ENCODE measurements around the gene CTCFL.

CTCFL gene

GRCh38 chr20:57465486-57465885, 59.5 kb downstream of the CTCFL start:
- no peak for DNase-seq (ENCODE audit: low spot score)

DNA sequence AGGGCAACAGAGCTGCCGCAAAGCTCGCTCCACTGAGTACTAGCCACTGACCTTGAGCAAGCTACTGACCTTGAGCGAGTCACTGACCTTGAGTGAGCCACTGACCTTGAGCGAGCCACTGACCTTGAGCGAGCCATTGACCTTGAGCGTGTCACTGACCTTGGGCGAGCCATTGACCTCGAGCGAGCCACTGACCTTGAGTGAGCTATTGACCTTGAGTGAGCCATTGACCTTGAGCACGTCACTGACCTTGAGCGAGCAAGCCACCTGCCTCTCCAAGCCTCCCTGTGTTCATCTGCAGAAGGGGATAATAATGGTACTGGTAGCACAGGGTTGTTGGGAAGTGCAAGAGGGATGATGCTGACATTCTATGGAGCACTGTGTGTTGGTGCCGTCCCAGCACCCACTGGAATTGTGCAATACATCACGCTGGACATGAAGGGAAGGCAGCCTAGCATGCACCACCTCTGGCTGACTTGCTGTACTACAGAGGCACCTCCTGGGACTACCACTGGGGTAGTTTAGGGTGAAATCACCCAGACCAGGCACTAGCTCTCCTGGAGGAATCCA, 60.2 kb downstream of the CTCFL start:
- peak; percentile 33 for DNase-seq (ENCODE audit: low spot score)

- DNase-seq (ENCODE audit: low spot score) = no peak
Observed at GRCh38 chr20:57462781-57463180, 62.2 kb downstream of the CTCFL start.

DNA sequence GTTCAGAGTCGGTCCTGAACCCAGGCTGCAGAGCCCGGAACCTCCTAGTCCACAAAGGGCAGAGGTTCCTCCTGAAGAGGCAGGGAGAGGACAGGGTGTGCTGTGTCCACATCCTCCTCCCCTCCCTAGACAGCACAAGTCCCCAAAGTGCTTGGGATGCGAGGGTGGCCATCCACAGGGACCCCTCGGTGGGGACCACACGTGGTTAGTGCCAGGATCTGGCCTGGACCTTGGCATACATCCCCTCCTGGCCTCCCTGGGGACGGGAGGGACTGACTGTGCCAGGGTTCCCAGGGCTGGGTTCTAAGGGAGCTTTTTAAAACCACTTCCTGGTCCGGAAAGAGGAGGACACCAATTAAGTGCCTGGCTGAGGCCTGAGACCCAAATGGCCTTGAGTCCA, 63.2 kb downstream of the CTCFL start:
- DNase-seq (ENCODE audit: low spot score) = no peak

- no peak for DNase-seq (ENCODE audit: low spot score)
Observed at GRCh38 chr20:57460781-57461465, 64.0 kb downstream of the CTCFL start.

- no peak for DNase-seq (ENCODE audit: low spot score)
Observed at GRCh38 chr20:57459897-57460296, 65.0 kb downstream of the CTCFL start.

GRCh38 chr20:57459278-57459677, 65.7 kb downstream of the CTCFL start:
- no peak for DNase-seq (ENCODE audit: low spot score)

GRCh38 chr20:57458400-57459160, 66.4 kb downstream of the CTCFL start:
- DNase-seq (ENCODE audit: low spot score) = no peak

- no peak for DNase-seq (ENCODE audit: low spot score)
Observed at GRCh38 chr20:57457243-57458095, 67.5 kb downstream of the CTCFL start.

DNA sequence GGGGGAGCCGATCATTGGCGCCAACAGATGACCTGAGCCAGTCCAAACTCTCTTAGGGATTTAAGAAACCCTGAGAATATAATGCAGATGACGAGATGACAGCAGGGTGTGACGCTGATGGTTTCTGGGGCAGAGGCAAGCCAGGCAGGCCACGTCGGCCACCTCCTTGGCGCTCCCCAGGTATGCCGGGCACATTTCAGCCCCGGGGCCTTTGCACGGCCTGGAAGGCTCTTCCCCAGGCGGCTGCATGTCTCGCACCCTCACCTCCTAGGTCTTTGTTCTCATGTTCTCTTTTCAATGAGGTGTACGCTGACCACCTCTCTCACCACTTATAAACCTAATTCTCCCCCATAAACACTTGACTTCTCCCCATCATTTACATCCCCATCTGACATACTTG, 68.8 kb downstream of the CTCFL start:
- no peak for DNase-seq (ENCODE audit: low spot score)

DNA sequence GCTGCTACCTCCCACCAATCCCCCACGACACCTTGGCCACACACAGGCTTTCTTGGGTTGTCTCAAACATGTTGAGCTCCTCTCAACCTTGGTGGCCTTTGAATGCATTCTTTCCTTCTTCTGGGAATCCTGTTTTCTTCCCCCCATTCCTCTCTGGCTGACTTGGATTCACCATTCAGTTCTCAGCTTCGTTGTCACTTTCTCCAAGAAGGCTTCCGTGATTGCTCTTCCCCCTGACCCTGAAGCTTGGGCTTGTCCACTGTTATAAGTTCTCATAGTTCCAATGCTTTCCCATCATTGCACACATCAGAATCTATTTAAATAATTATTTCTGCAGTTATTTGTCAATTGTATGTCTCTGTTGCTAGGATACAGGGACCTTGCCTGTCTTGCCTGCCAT, 69.6 kb downstream of the CTCFL start:
- no peak for DNase-seq (ENCODE audit: low spot score)

- DNase-seq (ENCODE audit: low spot score) = peak; percentile 40
Observed at GRCh38 chr20:57451795-57452661, 72.9 kb downstream of the CTCFL start.

DNA sequence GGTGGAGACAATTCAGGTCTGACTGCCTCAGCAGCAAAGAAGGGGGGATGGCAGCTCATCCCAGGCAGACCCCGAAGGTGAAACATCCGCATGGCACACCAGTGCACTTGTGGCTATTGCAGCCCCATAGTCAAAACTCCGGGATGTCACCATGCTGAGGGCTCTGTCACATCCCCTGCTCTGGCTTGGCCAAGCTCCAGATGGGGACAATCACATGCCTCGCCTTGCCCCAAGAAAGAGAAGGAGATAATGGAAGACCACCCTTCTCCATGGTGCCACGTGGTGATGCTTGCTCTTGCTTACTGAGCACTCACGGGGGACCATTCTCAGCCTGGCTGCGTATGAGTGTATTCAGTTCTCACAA, 73.5 kb downstream of the CTCFL start:
- no peak for DNase-seq (ENCODE audit: low spot score)

GRCh38 chr20:57450931-57451330, 74.0 kb downstream of the CTCFL start:
- DNase-seq (ENCODE audit: low spot score) = peak; percentile 30

DNA sequence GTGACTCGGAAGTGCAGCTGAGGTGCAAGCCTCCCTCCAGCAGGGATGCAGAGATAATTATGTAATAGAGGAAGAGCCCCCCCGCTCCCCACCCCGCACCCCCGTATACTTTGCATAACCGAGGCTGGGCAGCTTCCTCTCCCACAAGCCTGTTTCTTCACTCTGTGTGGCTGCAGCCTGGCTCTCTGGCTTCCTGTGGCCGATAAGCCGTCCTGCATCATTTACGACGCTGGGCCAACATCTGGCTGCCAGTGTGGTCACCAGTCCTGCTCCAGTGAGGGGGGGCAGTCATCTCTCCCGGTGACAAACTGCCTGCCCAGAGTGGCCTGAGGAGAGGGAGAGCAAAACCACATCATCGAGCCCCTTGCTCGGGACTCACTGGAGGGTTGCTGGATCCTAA, 74.5 kb downstream of the CTCFL start:
- peak; percentile 83 for DNase-seq (ENCODE audit: low spot score)

DNA sequence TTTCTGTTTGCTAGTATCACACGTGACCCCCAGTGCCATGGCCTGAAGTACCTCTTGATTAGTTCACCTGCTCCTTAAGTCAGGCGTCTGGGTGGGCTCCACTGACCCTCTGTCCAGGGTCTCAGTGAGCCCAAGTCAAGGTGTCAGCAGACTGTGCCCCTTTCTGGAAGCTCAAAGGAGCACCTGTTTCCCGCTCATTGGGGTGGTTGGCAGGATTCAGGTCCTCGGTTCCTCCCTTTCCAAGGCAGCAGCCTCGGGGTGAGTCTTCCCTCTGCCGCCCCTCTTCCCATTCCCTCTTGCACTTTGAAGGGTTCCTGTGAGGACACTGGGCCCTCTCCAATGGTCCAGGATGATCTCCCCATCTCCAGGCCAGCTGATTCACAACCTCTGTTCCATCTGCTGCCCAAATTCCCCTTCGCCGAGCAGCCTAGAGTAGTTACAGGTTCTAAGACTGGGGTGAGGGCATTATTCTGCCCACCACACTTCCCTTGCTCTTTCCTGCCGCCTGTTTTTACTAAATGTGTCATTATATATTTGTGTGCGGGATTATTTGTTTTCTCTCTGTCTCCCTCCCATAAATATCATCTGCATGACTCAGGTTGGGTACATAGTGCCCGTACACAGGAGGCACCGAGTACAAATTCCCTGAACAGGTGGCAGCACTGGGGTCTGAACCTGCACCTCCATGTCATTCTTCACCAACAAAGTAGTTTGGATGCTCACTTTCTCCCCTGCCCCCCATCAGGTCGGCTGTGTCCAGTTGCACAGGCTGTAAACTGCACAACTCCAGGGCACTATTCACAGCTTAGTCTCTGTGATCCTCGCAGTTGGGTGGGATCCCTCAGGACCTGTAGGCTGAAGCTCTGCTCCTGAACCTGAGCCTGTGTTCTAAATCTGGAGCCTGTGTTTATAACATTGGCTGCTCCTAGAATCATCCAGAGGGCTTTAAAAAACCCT, 75.3 kb downstream of the CTCFL start:
- no peak for DNase-seq (ENCODE audit: low spot score)

- no peak for DNase-seq (ENCODE audit: low spot score)
Observed at GRCh38 chr20:57448764-57449354, 76.1 kb downstream of the CTCFL start.

All from germinal center (tissue), 1 donor.